Mammary epithelial cell (primary cell): ENCODE results near the gene RINT1.

ENCODE experiments used
- CTCF ChIP-seq, 2 donors: IDR thresholded peaks in 1 of 2; conservative IDR thresholded peaks in 1 of 2; 2 replicates each; pipeline ENCODE4 v1.5.1; 2011 to 2012; ENCODE audit warnings: inconsistent platforms in 2 of 2, low read length in 2 of 2, mild to moderate bottlenecking in 2 of 2, control low read depth in 1 of 2, low read depth in 1 of 2; ENCODE audit not compliant: insufficient read depth in 1 of 2; ENCODE audit errors: extremely low read depth in 1 of 2
- EZH2 ChIP-seq: IDR thresholded peaks from 2 replicates; pipeline ENCODE4 v1.6.1; 2012; ENCODE audit warnings: low read length, inconsistent platforms, borderline replicate concordance

- TF ChIP-seq CTCF (conservative IDR thresholded peaks at IDR 0.05 in 1 of 2, IDR thresholded peaks at IDR 0.05 in 1 of 2; ENCODE audit: extremely low read depth in 1 of 2, insufficient read depth in 1 of 2, low read depth in 1 of 2, low read length in 2 of 2) (no peak), EZH2 (no peak)
These were observed 12.6 kb upstream of the RINT1 start for GRCh38 chr7:105519353-105519752.
